Measurements from ENCODE around the gene MLKL.
A peak's percentile ranks its signal among the peaks of the same experiment; 100 is the strongest.

Gene MLKL

GRCh38 chr16:74700438-74701225 is at the start of gene MLKL:
MLKL (minus strand) TSS chr16:74700862; CDS start chr16:74695757, 5,105 bp downstream.
- DNase-seq = peak; percentile 36 to 43
- TF ChIP-seq POLR2A (IDR thresholded peaks at IDR 0.05; ENCODE audit: low read length) (peak; percentile 60), GATA1 (IDR thresholded peaks at IDR 0.05; ENCODE audit: low read depth, low read length) (no peak)

DNA sequence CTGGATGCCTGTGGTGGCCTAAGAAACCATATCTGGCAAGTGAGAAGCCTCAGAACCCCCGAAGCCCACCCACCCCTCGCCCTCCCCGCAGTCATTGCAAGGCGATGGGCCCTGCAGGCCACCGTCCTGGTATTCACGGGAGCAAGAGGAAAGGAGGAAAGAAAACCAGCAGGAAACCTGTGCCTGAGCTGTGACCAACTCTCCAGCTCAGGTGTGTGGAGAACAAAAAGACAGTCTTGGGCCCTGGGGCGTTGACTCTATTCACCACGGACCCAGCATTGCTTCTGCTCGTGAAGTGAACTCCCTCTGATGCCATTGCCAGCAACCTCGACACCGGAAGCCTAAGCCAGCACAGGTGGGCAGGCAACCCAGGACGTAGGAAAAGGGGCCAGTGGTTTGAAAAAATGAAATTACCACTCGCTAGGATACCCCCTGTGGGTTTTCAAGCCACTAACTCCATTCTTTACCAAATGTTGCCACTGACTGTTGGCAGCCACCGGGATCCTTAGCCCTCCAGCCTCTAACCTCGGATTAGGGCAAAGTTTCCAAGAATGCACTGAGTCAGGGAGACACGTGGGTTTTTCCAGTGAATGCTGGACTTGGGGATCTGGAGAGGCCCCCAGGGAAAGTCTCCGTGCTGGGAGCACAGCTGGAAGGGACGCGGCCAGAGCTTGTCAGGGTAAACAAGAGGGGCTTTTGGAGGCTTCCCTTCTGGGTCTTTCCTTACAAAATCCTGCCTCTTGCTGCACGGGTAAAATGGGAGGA is 48.8 kb upstream of the MLKL start:
- DNase-seq = no peak
- TF ChIP-seq POLR2A (IDR thresholded peaks at IDR 0.05; ENCODE audit: low read length) = no peak
- no peak for TF ChIP-seq GATA1 (IDR thresholded peaks at IDR 0.05; ENCODE audit: low read depth, low read length)

GRCh38 chr16:74748616-74749026 is 48.0 kb upstream of the MLKL start:
- TF ChIP-seq POLR2A (IDR thresholded peaks at IDR 0.05; ENCODE audit: low read length) (no peak), GATA1 (IDR thresholded peaks at IDR 0.05; ENCODE audit: low read depth, low read length) (no peak)
- no peak for DNase-seq

- no peak for DNase-seq
These were observed 47.3 kb upstream of the MLKL start for GRCh38 chr16:74747716-74748615.

GRCh38 chr16:74745926-74746325 is 45.3 kb upstream of the MLKL start:
- DNase-seq = no peak
- no peak for TF ChIP-seq GATA1 (IDR thresholded peaks at IDR 0.05; ENCODE audit: low read depth, low read length)
- TF ChIP-seq POLR2A (IDR thresholded peaks at IDR 0.05; ENCODE audit: low read length) = no peak

More at GRCh38 chr16:74747716-74748615, 47.3 kb upstream of the MLKL start:
- TF ChIP-seq POLR2A (IDR thresholded peaks at IDR 0.05; ENCODE audit: low read length) (no peak), GATA1 (IDR thresholded peaks at IDR 0.05; ENCODE audit: low read depth, low read length) (no peak)

DNA sequence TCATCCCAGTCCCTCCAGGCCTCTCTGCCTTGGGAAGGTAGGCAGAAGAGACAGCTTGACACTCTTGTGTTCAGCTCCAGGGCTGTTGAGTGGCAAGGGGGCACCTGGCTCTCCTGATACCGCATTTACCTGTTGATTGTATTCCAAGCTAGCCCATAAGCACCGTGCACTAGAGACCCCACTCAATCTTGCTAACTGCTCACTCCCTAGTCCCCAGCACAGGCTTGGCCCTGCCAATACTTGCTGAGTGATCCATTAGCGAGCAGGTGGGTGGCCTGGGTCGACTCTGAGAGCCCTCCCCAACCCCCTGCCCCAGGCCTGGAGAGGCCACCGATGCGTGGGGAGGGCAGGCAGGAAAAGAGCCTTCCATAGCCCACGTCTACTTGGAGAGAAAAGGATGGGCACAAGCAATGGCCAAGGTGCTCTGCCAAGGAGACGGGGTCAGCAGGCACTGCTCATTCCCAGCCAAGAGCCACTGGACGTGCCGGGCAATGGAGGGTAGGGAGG is 44.5 kb upstream of the MLKL start:
- DNase-seq = no peak
- TF ChIP-seq GATA1 (IDR thresholded peaks at IDR 0.05; ENCODE audit: low read depth, low read length) (no peak), POLR2A (IDR thresholded peaks at IDR 0.05; ENCODE audit: low read length) (no peak)

DNA sequence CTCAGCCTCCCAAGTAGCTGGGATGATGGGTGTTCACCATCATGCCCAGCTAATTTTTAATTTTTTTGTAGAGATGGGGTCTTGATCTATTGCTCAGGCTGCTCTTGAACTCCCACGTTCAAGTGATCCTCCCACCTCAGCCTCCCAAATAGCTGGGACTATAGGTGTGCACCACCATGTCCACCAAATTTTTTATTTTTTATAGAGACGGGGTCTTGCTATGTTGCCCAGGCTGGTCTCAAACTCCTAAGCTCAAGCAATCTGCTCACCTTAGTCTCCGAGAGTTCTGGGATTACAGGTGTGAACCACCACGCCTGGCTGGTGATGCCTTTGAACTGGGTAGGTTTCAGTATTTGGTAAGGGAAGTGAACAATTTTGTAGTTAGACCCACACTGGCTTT is 43.9 kb upstream of the MLKL start:
- no peak for DNase-seq

DNA sequence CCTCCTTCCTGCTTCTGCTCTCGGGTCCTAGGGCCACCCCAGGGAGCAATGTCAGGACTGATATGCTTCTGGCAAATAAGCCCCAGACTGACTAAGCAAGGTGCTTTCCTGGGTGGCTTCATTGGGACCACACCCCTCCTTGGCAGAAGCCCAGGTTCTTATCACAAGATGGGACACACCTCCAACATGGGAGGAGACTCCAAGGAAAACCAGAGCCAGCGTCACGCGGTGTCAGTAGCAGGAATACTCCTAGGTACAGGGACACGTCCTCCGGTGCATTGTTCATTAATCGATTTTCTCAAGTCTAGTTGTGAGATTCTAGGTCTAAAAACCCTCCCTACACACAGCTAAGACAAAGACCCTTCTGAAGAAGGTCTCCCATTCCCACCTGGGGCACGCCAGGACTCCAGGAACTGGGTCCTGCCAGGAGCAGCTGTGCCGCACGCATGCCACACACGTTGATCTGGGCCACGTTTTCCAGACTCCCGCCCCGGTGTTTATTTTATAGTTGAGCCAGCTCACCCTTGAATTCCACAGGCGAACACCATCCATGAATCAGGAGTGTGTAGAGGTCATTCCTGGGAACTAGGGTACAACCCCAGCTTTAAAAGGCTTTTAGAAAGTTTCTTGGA is 43.1 kb upstream of the MLKL start:
- DNase-seq = peak; percentile 32 to 50
- no peak for TF ChIP-seq GATA1 (IDR thresholded peaks at IDR 0.05; ENCODE audit: low read depth, low read length)
- TF ChIP-seq POLR2A (IDR thresholded peaks at IDR 0.05; ENCODE audit: low read length) = no peak

More for the DNA sequence above, 43.9 kb upstream of the MLKL start:
- no peak for TF ChIP-seq GATA1 (IDR thresholded peaks at IDR 0.05; ENCODE audit: low read depth, low read length)
- no peak for TF ChIP-seq POLR2A (IDR thresholded peaks at IDR 0.05; ENCODE audit: low read length)

GRCh38 chr16:74743045-74743667 is 42.5 kb upstream of the MLKL start:
- no peak for DNase-seq
- TF ChIP-seq GATA1 (IDR thresholded peaks at IDR 0.05; ENCODE audit: low read depth, low read length) (no peak), POLR2A (IDR thresholded peaks at IDR 0.05; ENCODE audit: low read length) (no peak)

- no peak for DNase-seq
- TF ChIP-seq GATA1 (IDR thresholded peaks at IDR 0.05; ENCODE audit: low read depth, low read length) (no peak), POLR2A (IDR thresholded peaks at IDR 0.05; ENCODE audit: low read length) (no peak)
These were observed 41.4 kb upstream of the MLKL start for GRCh38 chr16:74742051-74742481.

DNA sequence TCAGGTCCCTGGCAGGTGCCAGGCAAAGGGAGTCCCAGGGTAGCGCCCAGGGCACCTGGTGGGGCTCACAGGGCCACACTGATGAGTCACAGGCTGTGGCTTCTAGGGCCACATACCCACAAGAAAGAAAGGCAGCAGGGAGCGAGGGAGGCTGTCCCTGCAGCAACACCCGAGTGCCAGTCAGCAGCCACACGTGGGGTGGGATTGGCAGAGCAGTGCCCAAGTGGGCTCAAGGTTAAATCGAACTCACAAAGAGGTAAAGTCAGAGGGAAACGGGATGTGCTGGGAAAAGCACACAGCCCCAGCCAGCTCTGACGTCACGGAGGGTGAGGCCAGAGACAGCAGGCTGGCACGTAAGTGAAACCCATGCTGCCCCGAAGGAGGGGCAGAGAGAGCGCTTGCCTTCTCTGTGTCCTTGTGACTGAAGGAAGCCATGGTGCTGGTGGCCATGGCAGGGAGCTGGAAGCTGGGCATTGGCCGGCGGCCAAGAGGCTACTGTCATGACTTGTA is 40.2 kb upstream of the MLKL start:
- TF ChIP-seq GATA1 (IDR thresholded peaks at IDR 0.05; ENCODE audit: low read depth, low read length) (no peak), POLR2A (IDR thresholded peaks at IDR 0.05; ENCODE audit: low read length) (no peak)
- DNase-seq = no peak

- TF ChIP-seq GATA1 (IDR thresholded peaks at IDR 0.05; ENCODE audit: low read depth, low read length) (no peak), POLR2A (IDR thresholded peaks at IDR 0.05; ENCODE audit: low read length) (no peak)
- no peak for DNase-seq
These were observed 38.6 kb upstream of the MLKL start for GRCh38 chr16:74739275-74739674.

Data from erythroblast (primary cell).